Fibroblast of lung (primary cell): ENCODE data around the gene PRXL2A.

ENCODE experiments used
- CTCF ChIP-seq, 2 donors: IDR thresholded peaks in 1 of 2; conservative IDR thresholded peaks in 1 of 2; 1 replicate in 1 of 2; 2 replicates in 1 of 2; pipeline ENCODE4 v1.5.1; 2011 to 2012; ENCODE audit warnings: low read length in 2 of 2, control low read depth in 1 of 2, inconsistent platforms in 1 of 2, low read depth in 1 of 2, mild to moderate bottlenecking in 1 of 2
- EZH2 ChIP-seq: IDR thresholded peaks from 2 replicates; pipeline ENCODE4 v1.5.1; 2012; ENCODE audit warnings: low read length, control low read depth, mild to moderate bottlenecking; ENCODE audit errors: missing control alignments

- TF ChIP-seq CTCF (conservative IDR thresholded peaks at IDR 0.05 in 1 of 2, IDR thresholded peaks at IDR 0.05 in 1 of 2; ENCODE audit: low read depth in 1 of 2, low read length in 2 of 2) (no peak), EZH2 (no peak)
Observed at GRCh38 chr10:80459047-80459865, 50.9 kb downstream of the PRXL2A start.
